A673 (cell line): ENCODE data around the gene POLN.

ENCODE experiments used
- EZH2 ChIP-seq: fragments of 200-600 bp; sonication (generic); IDR thresholded peaks from 2 replicates; pipeline ENCODE4 v1.6.1; 2017; ENCODE audit warnings: borderline replicate concordance, low read depth, mild to moderate bottlenecking, mixed read lengths, antibody characterized with exemption, low read length; ENCODE audit not compliant: poor library complexity, severe bottlenecking
- TF ChIP-seq, protein P1 (sequence below): fragments of 300-800, 200-600 bp; sonication (generic); conservative IDR thresholded peaks from 2 replicates; pipeline ENCODE4 v1.5.1; 2017; ENCODE audit warnings: low read depth, mild to moderate bottlenecking, antibody characterized with exemption, low read length, moderate library complexity, mixed read lengths

GRCh38 chr4:2150076-2150475, 91.8 kb downstream of the POLN start:
- TF ChIP-seq, protein P1, sequence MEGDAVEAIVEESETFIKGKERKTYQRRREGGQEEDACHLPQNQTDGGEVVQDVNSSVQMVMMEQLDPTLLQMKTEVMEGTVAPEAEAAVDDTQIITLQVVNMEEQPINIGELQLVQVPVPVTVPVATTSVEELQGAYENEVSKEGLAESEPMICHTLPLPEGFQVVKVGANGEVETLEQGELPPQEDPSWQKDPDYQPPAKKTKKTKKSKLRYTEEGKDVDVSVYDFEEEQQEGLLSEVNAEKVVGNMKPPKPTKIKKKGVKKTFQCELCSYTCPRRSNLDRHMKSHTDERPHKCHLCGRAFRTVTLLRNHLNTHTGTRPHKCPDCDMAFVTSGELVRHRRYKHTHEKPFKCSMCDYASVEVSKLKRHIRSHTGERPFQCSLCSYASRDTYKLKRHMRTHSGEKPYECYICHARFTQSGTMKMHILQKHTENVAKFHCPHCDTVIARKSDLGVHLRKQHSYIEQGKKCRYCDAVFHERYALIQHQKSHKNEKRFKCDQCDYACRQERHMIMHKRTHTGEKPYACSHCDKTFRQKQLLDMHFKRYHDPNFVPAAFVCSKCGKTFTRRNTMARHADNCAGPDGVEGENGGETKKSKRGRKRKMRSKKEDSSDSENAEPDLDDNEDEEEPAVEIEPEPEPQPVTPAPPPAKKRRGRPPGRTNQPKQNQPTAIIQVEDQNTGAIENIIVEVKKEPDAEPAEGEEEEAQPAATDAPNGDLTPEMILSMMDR = no peak
- no peak for TF ChIP-seq EZH2
